NT2/D1 (cell line): ENCODE measurements around the gene NFATC3.

Experiments used
- SUZ12 ChIP-seq: IDR thresholded peaks from 2 replicates; pipeline ENCODE4 v1.6.1; 2011; ENCODE audit not compliant: insufficient read length, insufficient read depth; ENCODE audit errors: extremely low read depth
- YY1 ChIP-seq: IDR thresholded peaks from 2 replicates; pipeline ENCODE4 v1.6.1; 2011; ENCODE audit not compliant: insufficient read length, insufficient read depth
- ZNF274 ChIP-seq: IDR thresholded peaks from 2 replicates; pipeline ENCODE4 v1.6.1; 2011; ENCODE audit warnings: mild to moderate bottlenecking, low read depth, low read length

GRCh38 chr16:68267612-68268405 lies 182.6 kb downstream of the NFATC3 start:
- TF ChIP-seq YY1 (no peak), ZNF274 (no peak), SUZ12 (no peak)
